ENCODE measurements around the gene CPPED1.
"Not testable (repeated sequence)": the region's sequence is repeated elsewhere in the genome, so short reads cannot be mapped to it uniquely, and the experiment has no call there.

Gene CPPED1

DNA sequence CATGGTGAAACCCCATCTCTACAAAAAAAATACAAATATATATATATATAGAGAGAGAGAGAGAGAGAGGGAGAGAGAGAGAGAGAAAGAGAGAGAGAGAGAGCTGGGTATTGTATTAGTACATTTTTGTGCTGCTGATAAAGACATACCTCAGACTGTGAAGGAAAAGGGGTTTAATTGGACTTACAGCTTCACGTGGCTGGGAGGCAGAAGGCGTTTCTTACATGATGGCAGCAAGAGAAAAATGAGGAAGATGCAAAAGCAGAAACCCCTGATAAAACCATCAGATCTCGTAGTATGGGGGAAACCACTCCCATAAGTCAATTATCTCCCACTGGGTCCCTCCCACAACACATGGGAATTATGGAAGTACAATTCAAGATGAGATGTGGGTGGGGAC is 37.5 kb downstream of the CPPED1 start:
- not testable (repeated sequence) for DNase-seq

DNA sequence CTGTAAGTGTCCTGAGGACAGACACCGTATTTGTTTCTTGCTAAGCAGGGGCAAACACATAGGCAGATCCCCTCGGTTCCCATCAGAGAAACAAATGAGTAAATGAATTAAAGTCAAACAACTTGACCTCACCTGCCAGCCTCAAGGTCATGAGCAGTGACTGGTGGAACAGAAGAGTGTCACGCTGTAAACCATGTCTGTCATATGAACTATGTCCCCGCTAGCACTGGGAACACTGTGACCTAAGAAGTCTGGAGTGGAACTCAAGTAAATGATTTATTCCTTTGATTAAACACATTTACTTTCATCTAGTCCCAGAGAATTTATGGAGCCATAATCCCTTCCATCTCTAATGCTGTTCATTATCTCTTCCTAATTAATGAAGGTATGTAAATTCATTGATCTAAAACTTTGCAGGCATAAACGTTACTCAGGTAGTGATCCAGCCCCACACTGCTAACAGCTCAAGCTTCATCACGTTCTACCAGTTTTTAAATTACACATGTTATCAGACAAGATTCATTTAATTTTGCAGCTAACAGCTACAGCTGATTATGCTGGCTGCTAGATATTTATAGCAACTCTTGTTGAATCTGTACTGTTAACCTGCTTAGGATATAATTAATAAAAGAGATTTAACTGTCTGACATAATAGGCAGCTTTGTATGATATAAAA is 38.7 kb downstream of the CPPED1 start:
- DNase-seq = no peak

DNA sequence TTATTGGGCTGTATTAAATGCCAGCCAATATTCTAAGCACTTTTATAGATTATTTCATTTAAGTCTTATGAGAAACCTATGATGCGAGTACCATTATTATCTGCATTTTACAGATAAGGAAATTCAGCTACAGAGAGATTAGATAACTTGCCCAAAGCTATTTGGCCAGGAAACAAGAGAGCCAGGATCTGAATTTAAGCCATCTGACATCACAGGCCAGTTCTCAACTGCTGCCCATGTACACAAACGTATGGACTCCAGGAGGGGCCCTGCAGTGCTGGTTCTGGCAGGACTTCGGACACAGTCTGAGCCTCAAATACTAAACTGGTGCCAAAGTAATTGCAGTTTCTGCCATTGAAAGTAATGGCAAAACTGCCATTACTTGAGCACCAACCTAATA is 40.2 kb downstream of the CPPED1 start:
- no peak for DNase-seq

DNA sequence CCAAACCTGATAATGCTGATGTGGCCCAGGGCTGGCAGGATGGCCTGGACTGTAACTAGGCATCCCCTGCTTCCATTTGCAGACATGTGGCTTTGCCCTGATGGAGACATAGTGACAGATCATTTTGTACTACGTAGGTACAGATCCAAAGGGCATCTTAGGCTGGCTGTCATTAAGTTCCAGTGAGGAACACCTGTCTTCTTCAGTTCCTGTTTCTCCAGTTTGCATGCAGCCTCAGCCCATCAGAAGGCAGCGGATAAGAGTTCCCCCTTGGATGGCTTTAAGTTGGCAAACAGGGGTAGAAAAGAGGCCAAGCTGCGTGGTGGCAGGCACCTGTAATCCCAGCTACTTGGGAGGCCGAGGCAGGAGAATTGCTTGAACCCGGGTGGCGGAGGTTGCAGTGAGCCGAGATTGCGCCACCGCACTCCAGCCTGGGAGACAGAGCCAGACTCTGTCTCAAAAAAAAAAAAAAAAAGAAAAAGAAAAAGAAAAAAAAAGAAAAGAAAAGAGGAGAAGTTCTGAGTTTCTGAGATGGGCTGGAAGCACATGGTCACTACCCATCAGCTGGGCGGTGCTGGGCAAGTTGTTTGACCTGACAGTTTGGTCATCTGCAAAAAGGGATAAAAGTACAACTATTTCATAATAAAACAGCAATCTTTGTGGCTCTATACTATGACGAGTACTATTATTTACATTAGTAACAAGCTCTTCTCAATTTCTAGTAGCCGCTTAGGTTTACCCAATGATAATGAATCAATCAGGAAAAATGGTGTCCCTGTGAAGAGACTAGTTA is 42.7 kb downstream of the CPPED1 start:
- DNase-seq = no peak

DNA sequence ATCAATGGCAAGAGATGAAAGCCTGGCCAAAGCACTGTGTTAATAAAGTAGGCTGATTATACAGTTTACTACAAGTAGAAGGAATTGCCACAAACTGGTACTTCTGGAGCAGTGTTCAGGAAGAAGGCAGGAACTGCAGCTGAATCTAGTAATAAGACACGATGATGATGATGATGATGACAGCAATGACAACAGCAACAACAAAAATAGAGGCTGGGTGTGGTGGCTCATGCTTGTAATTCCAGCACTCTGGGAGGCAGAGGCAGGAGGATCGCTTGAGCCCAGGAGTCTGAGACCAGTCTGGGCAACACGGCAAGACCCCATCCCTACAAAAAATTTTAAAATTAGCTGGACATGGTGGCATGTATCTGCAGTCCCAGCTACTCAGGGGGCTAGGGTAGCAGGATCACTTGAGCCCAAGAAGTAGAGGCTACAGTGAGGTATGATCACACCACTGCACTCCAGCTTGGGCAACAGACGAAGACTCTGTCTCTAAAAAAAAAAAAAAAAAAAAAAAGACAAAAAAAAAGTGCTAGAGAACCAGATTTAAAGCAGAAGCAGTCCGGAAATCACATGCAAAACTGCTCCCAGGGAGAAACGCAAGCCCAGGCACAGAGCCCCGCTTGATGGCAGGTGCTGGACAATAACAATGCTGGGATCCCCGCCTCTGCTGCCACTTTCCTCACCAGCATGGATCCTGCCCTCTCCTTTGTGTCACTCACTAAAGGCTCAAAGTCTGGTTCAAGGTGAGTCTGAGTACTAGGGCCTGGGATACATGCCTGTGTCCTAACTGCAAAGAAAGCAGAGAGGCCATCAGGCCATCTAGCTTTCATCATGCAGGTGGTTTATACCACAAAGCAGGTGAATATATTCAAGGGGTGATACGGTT is 44.8 kb downstream of the CPPED1 start:
- no peak for DNase-seq

GRCh38 chr16:12758031-12758669 is 45.5 kb downstream of the CPPED1 start:
- DNase-seq = no peak

DNA sequence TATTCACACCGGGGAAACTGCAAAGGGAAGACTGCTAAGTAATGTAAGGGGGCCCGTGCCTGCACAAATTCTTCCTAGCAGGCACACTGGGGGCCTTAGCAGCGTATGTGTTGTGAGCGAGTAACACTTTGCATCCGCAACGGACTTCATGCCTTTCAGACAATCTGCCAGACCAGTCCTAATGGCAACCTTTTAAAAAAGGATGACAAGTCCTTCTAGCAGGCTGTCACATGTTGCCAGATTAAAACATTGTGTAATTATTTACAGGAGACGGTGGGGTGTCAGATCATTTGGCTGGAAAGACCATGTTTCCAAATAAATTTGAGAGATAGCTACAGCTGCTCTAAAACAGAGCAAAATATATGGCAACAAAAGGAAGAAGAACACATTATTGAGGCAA is 46.1 kb downstream of the CPPED1 start:
- no peak for DNase-seq

DNA sequence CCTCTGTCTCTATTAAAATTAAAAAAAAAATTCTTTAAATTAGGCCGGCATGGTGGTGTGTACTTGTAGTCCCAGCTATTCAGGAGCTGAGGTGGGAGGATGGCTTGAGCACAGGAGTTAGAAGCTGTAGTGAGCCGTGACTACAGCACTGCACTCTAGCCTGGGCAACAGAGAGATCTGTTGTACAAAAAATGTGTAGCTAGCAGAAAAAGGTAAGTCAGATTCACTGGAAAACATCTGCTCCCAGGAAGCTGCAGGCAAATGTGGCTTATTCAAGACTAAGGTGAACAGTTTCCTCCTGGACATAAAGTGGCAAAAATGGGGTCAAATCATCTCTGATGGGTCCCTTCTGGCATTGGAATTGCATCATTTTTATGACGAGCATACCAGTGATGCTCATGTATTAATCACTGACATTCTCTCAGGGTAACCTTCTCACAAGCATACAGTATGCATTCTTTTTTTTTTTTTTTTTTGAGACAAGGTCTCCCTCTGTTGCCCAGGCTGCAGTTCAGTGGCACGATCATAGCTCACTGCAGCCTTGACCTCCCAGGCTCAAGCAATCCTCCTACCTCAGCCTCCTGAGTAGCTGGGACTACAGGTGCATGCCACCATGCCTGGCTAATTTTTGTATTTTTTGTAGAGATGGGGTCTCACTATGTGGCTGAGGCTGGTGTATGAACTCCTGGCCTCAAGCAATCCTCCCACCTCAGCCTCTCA is 48.7 kb downstream of the CPPED1 start:
- DNase-seq = no peak

DNA sequence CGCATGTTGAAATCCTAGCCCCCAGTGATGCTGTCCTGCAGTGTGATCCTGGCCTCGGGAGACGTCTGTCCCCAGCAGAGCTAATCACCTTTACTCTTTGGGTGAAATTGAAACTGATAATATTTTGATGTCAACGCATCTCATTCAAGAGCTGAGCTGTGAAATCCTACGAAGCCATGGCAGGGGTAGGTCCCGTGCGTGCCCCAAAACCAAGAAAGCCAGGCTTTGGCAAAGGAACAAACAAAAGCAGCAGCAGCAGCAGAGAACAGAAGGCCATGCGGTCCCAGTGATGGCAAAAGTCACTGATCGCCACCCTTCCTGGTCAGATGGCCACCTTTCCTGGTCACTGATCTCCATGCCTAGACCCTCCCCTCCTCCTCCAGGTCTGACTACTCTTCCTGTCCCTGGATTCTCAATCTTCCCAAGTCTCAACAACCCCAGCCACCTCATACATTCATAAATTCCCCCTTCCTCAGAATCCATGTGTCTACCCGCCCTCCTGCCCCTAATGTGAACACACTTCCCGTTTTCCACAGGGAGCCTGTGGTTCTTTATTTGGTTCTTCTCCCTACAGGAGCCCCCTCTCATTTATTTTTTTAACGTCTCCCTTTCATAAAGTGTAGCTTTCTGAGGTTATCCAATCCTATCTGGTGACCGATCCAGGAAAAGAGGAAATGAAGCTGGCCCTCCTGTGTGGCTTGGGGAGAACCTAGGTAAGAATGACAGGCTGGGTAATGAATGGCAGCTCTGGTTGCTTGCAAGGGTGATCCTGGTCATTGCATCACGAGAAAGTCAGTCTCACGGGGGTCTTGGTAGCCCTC is 50.3 kb downstream of the CPPED1 start:
- DNase-seq = no peak

GRCh38 chr16:12752159-12752558 is 51.5 kb downstream of the CPPED1 start:
- no peak for DNase-seq

DNA sequence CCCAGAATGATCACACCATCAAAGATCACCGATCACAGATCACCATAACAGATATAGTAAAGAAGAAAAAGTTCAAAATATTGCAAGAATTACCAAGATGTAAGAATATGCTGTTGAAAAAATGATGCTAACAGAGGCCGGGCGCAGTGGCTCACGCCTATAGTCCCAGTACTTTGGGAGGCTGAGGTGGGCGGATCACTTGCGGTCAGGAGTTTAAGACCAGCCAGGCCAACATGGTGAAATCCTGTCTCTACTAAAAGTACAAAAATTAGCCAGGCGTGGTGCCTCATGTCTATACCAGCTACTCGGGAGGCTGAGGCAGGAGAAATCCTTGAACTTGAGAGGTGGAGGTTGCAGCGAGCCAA is 53.2 kb downstream of the CPPED1 start:
- DNase-seq = no peak

DNA sequence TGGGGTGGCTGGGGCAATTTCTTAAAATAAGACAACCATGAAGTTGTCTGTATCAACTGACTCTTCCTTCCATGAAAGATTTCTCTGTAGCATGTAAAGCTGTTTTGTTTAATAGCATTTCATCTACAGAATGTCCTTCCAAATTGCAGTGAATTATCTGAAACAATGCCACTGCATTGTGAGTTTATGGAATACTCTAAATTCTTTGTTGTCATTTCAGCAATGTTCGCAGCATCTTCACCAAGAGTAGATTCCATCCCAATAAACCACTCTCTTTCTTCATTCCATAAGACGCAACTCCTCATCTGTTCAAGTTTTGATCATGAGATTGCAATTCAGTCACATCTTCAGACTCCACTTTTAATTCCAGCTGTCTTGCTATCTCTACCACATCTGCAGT is 54.6 kb downstream of the CPPED1 start:
- no peak for DNase-seq

GRCh38 chr16:12747827-12748226 is 55.9 kb downstream of the CPPED1 start:
- no peak for DNase-seq

GRCh38 chr16:12747261-12747660 is 56.4 kb downstream of the CPPED1 start:
- no peak for DNase-seq

DNA sequence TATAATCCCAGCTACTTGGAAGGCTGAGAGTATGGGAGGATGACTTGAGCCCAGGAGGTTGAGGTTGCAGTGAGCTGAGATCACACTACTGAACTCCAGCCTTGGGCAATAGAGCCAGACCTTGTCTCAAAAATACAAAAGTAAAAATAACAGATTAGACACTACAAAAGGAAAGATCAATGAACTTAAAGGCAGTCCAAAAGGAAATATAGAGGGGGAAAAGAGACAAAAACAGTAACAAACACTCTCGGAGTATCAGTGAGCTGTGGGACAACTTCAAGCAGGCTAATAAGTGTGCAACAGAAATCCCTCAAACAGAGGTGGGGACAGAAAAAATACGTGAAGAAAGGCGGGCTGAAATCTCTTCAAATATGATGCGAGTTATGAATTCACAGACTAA is 58.8 kb downstream of the CPPED1 start:
- no peak for DNase-seq

GRCh38 chr16:12742741-12743140 is 60.9 kb downstream of the CPPED1 start:
- DNase-seq = no peak

GRCh38 chr16:12740986-12741610 is 62.6 kb downstream of the CPPED1 start:
- DNase-seq = no peak

DNA sequence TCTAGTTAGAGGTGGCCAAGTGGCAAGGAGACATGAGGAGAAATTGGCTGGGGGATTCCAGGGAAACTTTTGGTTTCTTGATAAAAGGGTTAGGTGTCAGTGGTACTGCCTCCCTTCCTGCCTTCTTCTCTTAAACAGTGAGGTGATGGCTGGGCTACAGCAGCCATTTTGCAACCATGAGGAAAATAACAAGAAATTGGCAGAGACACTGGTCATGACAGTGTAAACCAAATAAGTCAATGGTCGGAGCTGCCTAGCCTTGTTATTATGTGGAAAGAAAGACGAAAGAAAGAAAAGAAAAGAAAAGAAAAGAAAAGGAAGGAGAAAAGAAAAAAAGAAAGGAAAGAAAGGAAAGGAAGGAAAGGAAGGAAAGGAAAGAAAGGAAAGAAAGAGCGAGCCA is 63.9 kb downstream of the CPPED1 start:
- DNase-seq = no peak

GRCh38 chr16:12737563-12737962 is 66.1 kb downstream of the CPPED1 start:
- DNase-seq = no peak

DNA sequence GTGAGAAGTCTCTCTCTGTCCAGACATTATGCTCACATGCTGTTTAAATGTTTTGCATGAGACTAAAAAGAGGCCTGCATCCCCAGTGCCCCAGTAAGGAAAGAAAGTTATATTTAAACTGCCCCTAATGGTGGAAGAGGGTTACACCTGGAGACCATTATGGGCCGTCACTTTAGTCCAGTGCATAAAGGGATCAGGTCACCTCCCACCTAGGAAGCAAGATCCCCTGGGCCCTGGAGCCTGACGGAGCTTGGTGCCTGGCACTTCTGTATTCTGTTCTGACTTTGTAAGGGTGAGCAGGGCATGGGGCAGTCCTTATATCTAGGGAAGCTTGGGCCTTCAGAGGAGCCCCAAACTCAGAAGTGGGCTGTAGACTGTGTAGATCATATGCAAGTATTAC is 67.9 kb downstream of the CPPED1 start:
- DNase-seq = no peak

- DNase-seq = no peak
Observed at GRCh38 chr16:12732600-12732999, 71.1 kb downstream of the CPPED1 start.
